NOMO-1 treated with DMSO at 0.1 percent for 48 hours (cell line): ENCODE measurements around the gene PMPCB.

ENCODE experiments used
- DNase-seq: peaks from one replicate; lab custom pipeline; 2025; ENCODE audit not compliant: unreplicated experiment; lab: John Stamatoyannopoulos, UW

The PMPCB gene

DNA sequence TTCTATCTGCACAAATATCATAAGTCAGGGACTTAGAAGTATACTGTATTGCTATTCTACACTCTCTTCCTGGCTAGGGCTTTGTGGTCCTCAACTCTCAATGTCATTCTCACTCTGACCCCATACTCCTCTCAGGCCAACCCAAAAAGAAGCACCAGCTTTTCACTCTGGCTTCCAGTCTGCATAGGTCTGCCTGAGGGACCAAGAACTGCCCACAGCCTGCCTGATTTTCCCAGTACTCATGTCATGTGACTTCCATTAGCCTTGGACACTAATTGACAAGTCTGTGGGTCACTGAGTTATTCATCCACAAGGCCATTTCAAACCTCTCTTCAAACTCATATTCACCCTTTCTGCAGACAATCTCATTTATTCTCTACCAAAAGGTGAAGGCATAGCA lies 19.8 kb downstream of the PMPCB start:
- no peak for DNase-seq

DNA sequence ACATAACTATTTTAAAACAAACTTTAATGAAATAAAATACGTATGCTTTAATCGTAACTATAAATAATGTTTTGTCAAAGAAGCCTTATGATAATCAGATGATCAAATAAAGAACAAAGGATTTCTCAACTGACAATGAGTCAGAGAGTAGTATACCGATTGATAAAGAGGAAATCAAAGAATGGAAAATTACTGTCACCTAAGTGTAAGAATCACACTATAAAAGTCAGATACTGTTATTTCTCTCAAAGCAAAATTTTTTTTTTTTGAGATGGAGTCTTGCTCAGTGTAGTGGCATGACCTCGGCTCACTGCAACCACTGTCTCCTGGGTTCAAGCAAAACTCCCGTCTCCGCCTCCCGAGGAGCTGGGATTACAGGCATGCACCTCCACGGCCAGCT lies 28.5 kb downstream of the PMPCB start:
- DNase-seq, result no peak

DNA sequence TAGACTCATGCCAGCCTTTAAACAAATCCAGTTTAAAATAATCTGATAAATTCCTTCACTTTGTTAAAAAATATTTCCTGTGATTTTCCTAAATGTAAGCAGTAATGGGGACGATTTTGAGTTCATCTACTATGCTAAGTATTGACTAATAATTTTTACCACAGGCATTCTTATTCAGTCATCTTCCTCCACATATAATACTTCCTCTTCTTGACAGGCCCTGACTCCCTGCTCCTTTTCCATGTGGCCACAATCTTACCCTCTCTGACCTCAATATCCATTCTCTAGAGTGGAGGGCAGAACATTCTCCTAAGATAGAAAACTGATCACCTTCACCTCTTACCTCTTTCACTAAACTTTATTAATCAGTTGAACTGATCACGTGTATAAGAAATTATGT lies 39.5 kb downstream of the PMPCB start:
- no peak for DNase-seq

DNA sequence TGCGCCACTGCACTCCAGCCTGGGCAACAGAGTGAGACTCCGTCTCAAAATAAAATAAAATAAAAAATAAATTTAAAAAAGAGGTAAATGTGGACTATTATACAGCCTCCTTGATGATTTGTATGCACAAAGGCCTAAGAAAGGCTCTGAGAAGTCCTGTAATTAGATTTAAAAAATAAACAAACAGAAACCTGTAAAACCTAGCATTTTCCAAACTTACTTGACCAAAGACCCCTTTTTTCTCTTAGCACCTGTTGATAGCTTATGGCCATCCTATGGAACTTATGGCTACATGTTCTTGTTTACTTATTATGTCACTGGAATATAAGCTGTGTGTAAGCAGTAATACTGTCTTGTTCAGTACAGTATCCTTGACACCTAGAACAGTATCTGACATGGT lies 41.6 kb downstream of the PMPCB start:
- no peak for DNase-seq

DNA sequence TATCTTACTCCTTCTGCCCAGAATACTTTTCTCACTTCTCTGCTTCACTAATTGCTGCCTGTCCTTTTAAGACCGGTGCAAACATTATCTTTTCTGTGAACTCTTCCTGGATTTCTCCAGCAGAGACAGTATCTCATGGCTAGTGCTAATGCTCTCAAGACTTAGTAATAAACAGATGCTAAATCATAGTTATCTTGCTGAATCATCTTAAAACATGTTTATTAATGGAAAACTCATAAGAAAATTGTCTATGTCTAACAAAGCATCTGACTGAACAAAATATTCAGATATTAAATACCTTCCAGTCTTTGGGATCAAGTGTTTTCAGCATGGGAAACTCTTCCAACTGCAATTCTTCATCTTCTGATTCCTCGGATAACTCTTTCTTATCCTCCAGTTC lies 44.2 kb downstream of the PMPCB start:
- no peak for DNase-seq

DNA sequence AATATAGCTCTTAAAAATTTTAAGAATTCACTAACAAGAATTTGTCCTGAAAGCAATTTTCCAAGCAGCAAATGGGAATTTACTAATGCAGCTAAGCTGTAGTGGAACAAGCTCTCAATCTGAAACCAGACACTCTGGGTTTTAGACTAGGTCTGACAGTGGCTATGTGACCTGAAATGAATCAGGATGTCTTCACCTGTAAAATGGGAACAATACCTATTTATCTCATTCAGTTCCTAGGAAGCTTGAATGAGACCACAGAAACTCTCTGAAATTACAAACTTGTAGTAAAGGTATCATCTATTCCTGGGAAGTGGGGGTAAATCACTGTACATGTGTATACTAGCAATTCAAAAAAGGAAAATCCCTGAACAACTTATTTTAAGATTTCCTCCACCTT lies 46.1 kb downstream of the PMPCB start:
- DNase-seq, result no peak

DNA sequence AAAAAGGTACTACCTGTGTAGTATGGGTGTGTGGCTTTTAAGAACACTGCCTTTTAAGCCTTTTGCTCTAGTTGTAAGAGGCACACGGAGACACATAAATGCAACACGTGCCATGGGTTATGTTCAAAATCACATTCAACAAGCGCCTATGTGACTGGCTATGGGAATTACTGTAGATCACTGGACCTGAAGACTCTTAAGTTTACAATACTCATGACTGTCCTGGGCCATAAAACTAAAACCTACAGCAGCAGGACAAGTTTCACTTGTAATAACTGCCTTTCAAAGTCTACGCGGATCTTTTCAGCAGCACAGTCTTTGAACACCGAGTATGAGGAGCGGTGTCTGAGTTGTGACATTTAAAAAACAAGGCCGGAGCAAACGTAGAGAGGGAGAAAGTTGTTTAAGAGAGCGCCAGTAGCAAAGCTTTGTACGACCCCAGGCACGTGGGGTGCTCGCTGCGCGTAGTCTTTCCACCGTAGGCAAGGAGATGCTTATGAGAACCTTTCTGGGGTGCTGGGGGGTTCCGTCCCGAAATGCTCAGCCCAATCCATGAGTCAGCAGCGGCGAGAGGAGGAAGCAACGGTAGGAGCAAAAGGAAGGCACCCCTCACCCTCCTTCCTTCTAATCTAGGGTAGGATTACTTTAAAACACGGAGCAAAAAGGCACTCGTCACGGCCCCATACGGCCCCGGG lies 46.7 kb downstream of the PMPCB start:
- DNase-seq, result peak; percentile 11

DNA sequence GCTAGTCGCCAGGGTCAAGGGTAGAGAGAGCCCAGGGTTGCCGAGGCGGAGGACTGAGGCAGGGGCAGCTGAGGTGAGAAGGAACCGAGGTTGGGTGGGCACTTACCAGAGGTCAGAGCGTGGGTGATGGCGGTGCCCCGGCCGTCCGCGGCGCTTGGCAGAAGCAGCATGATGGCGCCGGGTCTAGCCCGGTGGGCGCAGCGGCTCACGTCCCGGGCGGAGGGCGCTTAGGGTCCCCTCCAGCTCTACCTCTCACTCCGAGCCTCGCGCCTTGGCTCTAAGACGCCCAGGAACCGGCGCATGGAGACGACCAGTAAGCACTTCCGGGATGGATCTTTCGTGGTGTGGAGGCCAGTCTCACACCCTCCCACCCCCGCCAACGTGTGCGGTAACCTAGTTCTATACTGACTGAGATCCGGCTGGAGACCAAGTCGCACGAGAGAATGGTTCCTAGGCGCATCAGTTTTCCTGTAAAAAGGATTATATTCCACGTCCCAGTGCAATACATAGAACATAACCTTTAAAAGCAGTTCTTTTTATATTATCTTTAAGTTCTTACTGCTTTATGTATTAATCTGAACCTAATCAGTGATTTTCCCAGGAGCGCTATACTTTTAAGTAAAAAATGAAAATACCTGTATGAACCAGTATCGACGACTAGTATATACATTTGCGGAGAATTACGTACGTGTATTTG lies 47.4 kb downstream of the PMPCB start, which contains the start of gene DNAJC2:
Gene DNAJC2 (minus strand): TSS at position 315 of the 697 bp plus-strand sequence. CDS start 145 bp downstream, at position 170.
- DNase-seq, result peak; percentile 57

DNA sequence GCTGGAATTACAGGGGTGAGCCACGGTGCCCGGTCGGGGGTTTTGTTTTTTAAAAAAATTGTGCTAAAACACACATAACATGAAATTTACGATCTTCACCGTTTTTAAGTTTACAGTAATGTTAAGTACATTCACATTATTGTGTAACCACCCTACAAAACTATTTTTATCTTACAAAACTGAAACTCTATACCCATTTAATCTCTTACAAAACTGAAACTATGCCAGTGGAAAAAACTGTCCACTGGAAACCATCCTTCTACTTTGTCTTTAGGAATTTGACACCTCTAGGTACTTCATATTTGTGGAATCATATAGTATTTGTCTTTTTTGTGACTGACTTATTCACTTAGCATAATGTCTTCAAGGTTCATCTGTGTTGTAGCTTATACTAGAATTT lies 49.2 kb downstream of the PMPCB start:
- no peak for DNase-seq

DNA sequence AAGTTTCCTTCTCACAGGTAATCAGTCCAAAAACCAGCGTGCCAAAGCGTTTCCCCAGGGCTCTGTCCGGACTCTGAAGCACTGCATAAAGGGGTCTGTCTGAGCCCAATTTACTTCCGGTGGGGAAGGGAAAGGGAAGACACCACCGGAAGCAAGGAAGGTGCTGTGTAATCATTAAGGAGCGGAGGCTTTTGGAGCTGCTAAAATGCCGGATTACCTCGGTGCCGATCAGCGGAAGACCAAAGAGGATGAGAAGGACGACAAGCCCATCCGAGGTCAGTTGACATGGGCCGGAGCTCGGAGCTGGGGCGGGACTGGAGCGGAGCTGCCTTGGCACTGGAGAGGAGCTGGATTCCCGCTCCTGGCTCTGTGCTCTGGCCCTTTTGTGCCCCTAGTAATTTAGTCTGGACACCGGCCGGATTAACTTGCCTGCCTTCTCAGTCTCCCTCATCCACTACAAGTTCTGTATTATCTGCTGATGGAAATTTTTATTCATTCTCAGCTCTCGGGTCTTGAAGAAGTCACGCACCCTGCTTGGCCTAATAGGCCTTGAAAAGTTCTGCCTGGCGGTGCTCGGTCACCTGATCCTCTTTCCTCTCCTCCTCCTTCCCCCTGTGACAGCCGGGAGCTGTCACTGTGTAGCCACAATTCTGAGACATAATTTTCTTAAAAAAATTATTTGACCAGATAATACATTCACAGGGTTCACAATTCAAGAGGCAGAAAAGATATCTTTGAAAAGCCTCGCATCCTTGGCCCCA lies 50.5 kb downstream of the PMPCB start, which contains the start of gene PSMC2:
Gene PSMC2 (plus strand): TSS at position 137 of the 761 bp plus-strand sequence. CDS start 69 bp downstream, at position 206.
- DNase-seq, result peak; percentile 60

DNA sequence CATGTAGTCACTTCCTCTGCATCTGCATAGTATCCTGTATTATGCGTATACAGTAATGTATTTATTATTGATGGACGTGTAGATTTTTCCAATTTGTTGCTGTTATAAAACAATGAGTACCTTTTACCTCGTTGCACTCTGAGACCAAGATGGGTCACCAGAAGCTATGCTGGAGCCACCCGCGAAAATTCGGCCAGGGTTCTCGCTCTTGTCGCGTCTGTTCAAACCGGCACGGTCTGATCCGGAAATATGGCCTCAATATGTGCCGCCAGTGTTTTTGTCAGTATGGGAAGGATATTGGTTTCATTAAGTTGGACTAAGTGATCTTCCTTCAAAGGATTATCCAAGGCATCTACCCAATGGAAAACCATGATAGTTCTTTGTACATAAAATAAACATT lies 51.2 kb downstream of the PMPCB start:
- DNase-seq, result no peak

DNA sequence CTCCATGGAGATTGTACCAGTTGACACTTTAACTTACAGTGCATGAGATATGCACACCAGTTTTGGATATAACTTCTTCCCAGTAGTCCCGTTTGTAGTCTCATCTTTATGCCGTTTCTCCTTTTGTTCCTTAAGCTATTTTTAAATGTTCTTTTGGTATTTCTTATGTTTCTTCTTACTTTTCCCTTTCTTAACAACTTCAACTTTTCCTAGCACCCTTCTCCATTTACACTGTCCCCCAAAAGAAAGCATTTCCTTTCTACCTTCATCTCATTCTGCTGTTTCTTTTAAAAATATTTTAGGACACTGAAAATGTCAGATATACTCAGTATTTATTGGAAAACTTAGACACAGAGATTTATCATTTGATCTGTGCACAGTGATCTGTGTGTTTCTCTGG lies 51.7 kb downstream of the PMPCB start:
- DNase-seq, result no peak

DNA sequence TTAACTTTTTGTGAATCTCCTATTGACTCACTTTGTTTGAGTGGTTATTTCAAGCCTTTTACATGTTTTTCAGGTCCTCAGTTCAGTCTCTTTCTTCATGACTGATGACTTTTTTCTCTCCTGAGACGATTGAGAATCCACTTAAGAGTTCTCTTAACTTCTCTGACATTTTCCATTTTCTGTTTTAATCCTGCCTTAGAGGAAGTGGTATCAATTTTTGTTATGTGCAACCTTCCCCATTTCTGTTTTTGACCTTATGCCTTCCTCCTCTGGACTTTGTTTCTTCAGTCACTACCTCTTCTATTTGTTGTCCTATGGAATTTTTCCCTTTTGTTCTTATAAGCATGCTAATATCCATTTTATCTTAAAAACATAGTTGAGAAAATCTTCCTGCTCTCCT lies 52.6 kb downstream of the PMPCB start:
- DNase-seq, result peak; percentile 19
